Chondrocyte (in vitro differentiated cells): ENCODE measurements around the gene LITAFD. TPM values are rescaled to one million over a fixed set of nuclear protein-coding genes. Genes with fewer than 3 reads are reported as not detected.

Experiments
- DNase-seq: peaks from one replicate; pipeline ENCODE4 v3.0.0; 2021; ENCODE audit warnings: mixed read lengths, low spot score
- H3K27ac Mint-ChIP-seq: one replicate; pipeline ENCODE4 v1.8.0; 2021; ENCODE audit warnings: mild to moderate bottlenecking, moderate library complexity, mixed read lengths; ENCODE audit not compliant: unreplicated experiment
- H3K27me3 Mint-ChIP-seq: 2 replicates; pipeline ENCODE4 v1.8.0; 2021; ENCODE audit warnings: low read depth, mixed read lengths
- H3K36me3 Mint-ChIP-seq: 2 replicates; pipeline ENCODE4 v1.8.0; 2021; ENCODE audit warnings: low read depth, mixed read lengths
- H3K4me1 Mint-ChIP-seq: 2 replicates; pipeline ENCODE4 v1.8.0; 2021; ENCODE audit warnings: low read depth, mild to moderate bottlenecking, mixed read lengths
- H3K4me3 Mint-ChIP-seq: one replicate; pipeline ENCODE4 v1.8.0; 2021; ENCODE audit warnings: mild to moderate bottlenecking, moderate library complexity, mixed read lengths; ENCODE audit not compliant: unreplicated experiment
- H3K9me3 Mint-ChIP-seq: 2 replicates; pipeline ENCODE4 v1.8.0; 2021; ENCODE audit warnings: low read depth, mixed read lengths
- total RNA-seq: library from RNA; stranded (reverse); gene quantifications from 3 replicates; pipeline ENCODE4 v1.2.1, GENCODE V29; 2021
- TF ChIP-seq, protein P1 (sequence below): fragments of 200-600 bp; sonication (generic); IDR thresholded peaks from 2 replicates; pipeline ENCODE4 v1.5.0; 2021; ENCODE audit warnings: antibody characterized with exemption, mild to moderate bottlenecking, moderate library complexity

The LITAFD gene
- total RNA-seq, 1 donor from 2014 or later = not detected

DNA sequence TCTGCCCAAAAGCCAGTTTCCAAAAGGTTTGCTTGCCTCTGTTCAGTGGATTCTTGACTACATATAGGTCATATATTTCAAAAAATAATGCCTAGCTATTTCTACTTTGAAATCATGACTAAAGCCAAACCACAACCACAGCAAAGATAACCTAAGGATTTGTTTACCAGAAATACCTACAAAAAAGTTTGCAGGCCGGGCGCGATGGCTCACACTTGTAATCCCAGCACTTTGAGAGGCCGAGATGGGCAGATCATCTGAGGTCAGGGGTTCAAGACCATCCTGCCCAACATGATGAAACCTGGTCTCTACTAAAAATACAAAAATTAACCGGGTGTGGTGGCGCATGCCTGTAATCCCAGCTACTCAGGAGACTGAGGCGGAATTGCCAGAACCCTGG is 28.5 kb upstream of the LITAFD start:
- DNase-seq = peak; percentile 15
- Mint-ChIP-seq H3K27me3 (no peaks in the 10 kb centered on the region), H3K9me3 (no peaks in the 10 kb centered on the region), H3K27ac (no peak overlapping the region), H3K4me3 (no peak overlapping the region), H3K4me1 (peaks cover 25% of the 10 kb centered on the region), H3K36me3 (peaks cover 38% of the 10 kb centered on the region)
- TF ChIP-seq, protein P1, sequence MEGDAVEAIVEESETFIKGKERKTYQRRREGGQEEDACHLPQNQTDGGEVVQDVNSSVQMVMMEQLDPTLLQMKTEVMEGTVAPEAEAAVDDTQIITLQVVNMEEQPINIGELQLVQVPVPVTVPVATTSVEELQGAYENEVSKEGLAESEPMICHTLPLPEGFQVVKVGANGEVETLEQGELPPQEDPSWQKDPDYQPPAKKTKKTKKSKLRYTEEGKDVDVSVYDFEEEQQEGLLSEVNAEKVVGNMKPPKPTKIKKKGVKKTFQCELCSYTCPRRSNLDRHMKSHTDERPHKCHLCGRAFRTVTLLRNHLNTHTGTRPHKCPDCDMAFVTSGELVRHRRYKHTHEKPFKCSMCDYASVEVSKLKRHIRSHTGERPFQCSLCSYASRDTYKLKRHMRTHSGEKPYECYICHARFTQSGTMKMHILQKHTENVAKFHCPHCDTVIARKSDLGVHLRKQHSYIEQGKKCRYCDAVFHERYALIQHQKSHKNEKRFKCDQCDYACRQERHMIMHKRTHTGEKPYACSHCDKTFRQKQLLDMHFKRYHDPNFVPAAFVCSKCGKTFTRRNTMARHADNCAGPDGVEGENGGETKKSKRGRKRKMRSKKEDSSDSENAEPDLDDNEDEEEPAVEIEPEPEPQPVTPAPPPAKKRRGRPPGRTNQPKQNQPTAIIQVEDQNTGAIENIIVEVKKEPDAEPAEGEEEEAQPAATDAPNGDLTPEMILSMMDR = no peak

DNA sequence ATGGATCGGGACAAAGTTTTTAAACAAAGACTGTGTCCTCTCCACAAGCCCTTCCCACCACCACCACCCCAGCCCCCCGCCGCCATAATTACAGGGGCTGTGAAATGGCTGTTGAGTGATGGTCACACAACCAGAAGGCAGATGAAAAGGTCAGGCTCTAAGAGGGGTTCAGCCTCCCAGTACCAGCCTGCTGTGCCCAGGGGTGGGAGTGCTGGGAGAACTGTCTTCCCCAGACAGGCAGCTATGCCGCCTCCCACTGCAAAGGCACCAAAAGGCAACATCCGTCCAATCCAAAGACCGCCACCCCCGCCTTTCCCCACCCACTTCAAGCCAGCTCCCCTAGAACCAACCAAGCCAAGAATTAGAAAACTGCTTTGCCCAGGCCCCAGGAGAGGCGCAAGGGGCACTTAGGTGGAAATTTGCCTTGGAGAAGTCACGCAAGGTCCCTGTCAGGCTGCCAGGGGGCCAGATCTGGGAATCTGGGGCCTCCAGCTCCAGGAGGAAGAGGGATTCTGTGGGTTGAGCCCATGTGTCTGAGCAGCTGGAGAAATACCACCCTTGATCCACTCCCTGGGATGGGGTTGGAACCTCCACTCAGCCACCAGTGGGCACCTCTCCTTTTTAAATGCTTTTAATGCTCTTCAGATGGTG is 27.7 kb upstream of the LITAFD start:
- TF ChIP-seq, protein P1 = no peak

DNA sequence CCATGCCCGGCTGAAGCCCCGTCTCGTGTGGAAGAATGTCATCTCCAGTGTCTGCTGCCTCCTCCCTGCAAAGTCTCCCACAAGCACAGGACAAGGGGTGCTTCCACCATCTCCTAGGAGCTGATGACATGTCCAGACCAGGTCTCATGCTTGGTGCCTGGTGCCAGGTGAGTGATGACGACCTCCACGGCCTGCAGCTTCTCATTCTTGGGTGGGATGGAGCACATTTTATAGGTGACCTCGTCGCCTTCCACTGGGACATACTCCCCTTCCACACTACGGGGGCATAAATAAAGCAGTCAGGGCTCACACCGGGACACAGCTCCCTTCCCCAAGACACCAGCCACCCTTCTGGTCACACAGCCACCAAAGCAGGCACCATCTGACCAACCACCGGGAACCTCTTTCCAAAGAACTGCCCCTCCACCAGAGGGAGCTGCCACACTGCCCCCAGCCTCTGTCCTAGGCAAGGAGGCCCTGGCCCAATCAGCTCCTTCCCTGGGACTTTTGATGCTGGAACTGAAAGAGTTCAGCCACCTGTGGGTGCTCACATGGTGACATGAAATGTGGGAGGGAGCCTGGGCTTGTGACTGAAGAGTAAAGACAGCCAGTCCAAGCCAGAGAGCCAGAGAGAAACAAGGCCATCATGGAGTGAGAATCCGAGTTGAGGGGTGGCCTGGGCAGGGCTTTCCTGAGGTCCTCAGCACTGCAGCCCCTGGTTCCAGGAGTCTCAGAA is 26.9 kb upstream of the LITAFD start:
- Mint-ChIP-seq H3K36me3 (peaks cover 33% of the 10 kb centered on the region), H3K9me3 (no peaks in the 10 kb centered on the region)

More for the DNA sequence above, 27.7 kb upstream of the LITAFD start:
- peak overlapping the region; percentile 58 for H3K27ac Mint-ChIP-seq
- DNase-seq = peak; percentile 62
- H3K27me3 Mint-ChIP-seq = no peaks in the 10 kb centered on the region
- H3K9me3 Mint-ChIP-seq = no peaks in the 10 kb centered on the region
- peaks cover 27% of the 10 kb centered on the region for H3K4me1 Mint-ChIP-seq
- peaks cover 38% of the 10 kb centered on the region for H3K36me3 Mint-ChIP-seq
- H3K4me3 Mint-ChIP-seq = no peak overlapping the region

DNA sequence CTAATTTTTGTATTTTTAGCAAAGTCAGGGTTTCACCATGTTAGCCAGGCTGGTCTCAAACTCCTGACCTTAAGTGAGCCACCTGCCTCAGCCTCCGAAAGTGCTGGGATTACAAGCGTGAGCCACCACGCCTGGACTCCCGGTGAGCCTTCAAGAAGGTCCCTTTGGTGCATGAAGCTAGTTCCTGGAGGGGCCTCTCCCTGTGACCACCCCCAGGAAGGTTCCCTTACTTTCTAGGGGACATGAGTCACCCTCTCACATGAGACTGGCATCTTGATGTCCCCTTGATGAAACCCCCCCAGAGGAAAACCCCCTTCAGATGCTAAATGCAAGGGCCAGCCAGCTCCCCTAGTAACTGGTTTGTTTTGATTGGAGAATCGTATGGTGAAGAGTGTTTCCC is 26.2 kb upstream of the LITAFD start:
- no peak overlapping the region for H3K4me3 Mint-ChIP-seq
- H3K4me1 Mint-ChIP-seq = peaks cover 25% of the 10 kb centered on the region
- H3K27ac Mint-ChIP-seq = peak overlapping the region; percentile 51
- H3K9me3 Mint-ChIP-seq = no peaks in the 10 kb centered on the region
- TF ChIP-seq, protein P1 = no peak
- peak; percentile 49 for DNase-seq
- H3K36me3 Mint-ChIP-seq = peaks cover 28% of the 10 kb centered on the region
- no peaks in the 10 kb centered on the region for H3K27me3 Mint-ChIP-seq

More for the DNA sequence above, 26.9 kb upstream of the LITAFD start:
- Mint-ChIP-seq H3K27ac (peak overlapping the region; percentile 59), H3K4me3 (no peak overlapping the region), H3K27me3 (no peaks in the 10 kb centered on the region), H3K4me1 (peaks cover 27% of the 10 kb centered on the region)
- TF ChIP-seq, protein P1 = peak; percentile 50
- DNase-seq = peak; percentile 56

DNA sequence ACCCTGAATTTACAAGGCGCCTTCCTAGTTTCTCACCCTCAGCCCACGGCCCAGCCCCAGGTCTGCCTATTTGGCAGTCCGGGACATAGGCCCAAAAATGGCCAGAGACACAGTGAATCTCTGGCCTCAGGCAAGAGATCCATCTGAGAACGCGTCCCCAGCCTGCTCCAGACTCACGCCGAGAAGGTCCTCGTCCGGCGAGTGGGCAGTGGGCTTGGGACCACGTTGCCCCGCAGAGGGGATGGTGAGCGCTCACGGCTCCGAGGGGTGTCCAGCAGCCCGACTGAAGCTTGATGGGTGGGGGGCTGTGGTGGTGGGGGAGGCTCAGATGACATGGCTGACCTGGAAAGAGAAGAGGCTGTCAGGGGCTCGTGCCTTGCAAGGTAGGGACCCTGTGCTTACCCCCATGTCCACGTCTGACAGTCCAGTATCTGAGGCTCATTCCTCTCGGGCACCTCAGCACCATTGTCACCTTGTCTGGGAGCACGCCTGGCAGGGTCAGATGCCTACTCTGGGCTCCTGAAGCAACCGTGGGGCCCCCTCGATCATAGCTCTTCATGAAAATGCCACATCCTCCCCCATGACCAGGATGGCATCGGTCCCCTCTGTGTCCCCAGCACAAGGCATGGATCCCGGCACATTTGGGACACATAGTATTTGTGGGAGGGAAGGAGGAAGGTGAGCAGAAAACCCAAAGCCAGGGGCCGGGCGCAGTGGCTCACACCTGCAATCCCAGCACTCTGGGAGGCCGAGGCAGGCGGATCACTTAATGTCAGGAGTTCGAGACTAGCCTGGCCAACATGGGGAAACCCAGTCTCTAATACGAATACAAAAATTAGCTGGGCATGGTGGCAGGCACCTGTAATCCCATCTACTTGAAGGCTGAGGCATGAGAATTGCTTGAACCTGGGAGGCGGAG is 22.9 kb upstream of the LITAFD start:
- no peak overlapping the region for H3K4me3 Mint-ChIP-seq
- TF ChIP-seq, protein P1 = no peak
- peaks cover 17% of the 10 kb centered on the region for H3K36me3 Mint-ChIP-seq
- peak overlapping the region; percentile 86 for H3K27ac Mint-ChIP-seq
- H3K27me3 Mint-ChIP-seq = no peaks in the 10 kb centered on the region
- no peaks in the 10 kb centered on the region for H3K9me3 Mint-ChIP-seq
- peaks cover 55% of the 10 kb centered on the region for H3K4me1 Mint-ChIP-seq
- DNase-seq = peak; percentile 81
